AG09309 (cell line): Measurements from ENCODE around the gene TPRN.

Experiments
- DNase-seq: peaks from one replicate; pipeline ENCODE4 v3.0.0-alpha.2; 2010; ENCODE audit warnings: low read depth
- H3K4me3 ChIP-seq: 2 replicates; pipeline ENCODE4 v1.5.1; 2011; ENCODE audit warnings: mild to moderate bottlenecking, low read depth, low read length, moderate library complexity; ENCODE audit not compliant: control insufficient read depth
- TF ChIP-seq, protein P1 (sequence below): IDR thresholded peaks from 2 replicates; pipeline ENCODE4 v1.5.1; 2011; ENCODE audit warnings: mild to moderate bottlenecking, low read depth, low read length, inconsistent platforms; ENCODE audit not compliant: insufficient read depth, control insufficient read depth; ENCODE audit errors: missing control alignments

Gene TPRN

DNA sequence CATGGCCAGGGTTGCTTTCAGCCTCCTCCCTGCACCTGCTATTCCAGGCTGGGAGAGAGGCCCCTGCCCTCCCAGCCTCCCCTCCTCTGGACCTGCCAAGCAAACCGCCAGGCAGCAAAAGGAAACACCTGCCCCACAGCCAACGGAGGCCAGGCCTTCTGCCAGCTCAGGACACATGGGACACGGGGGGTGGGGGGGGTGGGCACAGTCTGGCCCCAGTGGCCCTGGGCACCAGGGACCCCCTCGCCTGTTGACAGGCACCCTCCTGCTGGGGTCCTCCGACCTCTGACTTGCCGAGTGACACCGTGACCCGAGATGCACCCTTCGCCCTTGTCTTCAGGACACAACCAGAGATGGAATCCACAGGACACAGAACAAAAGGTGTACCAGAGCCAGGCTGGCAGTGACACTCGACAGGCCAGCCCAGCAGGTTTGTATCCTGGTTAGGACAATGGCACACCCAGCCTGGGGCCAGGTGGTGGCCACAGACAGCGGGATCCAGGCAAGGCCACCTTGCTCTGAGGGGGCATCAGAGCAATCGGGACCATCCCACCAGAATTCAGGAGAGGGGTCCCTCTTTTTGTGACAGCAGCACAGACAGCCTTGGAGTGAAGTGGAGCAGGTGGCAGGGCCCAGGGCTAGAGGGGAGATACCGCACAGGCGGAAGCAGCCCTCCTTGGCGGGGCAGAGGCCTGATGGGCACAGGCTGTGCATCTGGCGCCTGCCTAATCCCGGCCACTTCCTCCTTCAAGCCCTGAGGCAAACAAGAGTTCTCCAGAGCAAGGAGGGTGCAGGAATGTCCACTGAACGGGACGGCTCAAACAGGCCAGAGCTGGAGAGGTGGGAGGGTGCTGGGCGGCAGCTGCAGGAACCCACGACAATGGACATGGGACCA, 27.4 kb downstream of the TPRN start:
- TF ChIP-seq, protein P1, sequence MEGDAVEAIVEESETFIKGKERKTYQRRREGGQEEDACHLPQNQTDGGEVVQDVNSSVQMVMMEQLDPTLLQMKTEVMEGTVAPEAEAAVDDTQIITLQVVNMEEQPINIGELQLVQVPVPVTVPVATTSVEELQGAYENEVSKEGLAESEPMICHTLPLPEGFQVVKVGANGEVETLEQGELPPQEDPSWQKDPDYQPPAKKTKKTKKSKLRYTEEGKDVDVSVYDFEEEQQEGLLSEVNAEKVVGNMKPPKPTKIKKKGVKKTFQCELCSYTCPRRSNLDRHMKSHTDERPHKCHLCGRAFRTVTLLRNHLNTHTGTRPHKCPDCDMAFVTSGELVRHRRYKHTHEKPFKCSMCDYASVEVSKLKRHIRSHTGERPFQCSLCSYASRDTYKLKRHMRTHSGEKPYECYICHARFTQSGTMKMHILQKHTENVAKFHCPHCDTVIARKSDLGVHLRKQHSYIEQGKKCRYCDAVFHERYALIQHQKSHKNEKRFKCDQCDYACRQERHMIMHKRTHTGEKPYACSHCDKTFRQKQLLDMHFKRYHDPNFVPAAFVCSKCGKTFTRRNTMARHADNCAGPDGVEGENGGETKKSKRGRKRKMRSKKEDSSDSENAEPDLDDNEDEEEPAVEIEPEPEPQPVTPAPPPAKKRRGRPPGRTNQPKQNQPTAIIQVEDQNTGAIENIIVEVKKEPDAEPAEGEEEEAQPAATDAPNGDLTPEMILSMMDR, result no peak
- H3K4me3 ChIP-seq, result no peak overlapping the region
- no peak for DNase-seq

DNA sequence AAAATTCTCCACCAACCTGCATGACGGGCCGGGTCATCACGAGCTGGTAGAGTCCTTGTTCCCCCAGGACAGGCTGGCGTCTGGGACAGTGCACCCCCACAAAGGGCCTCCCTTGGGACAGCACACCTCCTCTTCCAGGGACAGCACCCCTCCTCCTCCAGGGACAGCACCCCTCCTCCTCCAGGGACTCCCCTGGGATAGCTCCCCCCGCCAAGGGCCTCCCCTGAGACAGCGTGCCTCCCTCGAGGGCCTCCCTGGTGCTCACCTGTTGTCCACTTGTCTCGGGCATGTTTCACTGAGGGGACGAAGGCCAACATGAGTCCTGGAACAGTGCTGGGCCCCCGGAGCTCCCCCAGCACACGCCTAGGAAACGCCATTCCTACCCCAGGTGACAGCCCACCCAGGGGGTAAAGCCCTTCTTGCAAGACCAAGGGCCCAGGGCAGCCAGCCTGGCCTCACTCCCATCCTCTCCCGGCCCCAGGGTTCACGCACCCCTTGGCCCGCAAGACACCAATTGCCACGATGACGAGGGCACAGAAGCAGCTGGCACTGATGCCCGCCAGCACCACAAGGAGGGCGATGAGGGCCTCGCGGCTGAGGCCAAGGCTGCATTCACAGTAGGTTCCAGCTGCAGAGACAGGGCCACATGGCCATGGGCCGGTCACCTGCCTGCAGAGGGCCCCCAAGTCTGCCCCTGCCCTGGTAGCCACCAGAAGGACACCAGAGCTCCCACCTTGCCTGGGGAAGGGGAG, 29.2 kb downstream of the TPRN start:
- H3K4me3 ChIP-seq, result no peak overlapping the region
- TF ChIP-seq, protein P1, result no peak
- no peak for DNase-seq

DNA sequence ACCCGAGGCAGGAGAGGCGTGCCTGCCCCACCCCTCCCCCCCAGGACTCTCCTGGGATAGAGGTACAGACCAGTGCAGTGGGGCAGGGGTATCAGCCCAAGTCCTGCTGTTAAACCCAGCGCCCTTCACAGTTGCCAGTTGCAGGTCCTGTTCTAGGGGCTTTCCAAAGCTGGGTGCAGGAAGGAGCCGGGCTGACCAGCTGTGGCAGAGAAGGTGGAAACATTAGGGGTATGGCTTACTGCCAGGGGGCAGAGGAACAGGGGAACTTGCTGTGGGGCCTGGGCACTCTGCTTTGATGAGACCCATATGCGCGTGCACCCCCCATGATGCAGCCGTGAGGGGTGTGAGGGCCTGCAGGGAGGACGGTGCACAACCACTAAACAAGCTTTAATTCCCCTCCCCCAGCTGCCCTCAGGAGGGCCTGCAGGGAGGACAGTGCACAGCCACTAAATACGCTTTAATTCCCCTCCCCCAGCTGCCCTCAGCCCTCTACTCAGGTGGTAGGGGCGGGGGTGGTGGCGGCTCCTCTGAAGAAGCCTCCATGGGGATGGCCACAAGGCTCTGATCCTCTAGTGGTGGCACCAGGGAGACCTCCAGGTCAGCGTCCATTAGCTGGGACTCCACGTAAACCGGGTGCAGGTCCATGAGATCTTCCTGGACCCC, 29.9 kb downstream of the TPRN start:
- DNase-seq, result no peak
- no peak overlapping the region for H3K4me3 ChIP-seq
- TF ChIP-seq, protein P1, result no peak

DNA sequence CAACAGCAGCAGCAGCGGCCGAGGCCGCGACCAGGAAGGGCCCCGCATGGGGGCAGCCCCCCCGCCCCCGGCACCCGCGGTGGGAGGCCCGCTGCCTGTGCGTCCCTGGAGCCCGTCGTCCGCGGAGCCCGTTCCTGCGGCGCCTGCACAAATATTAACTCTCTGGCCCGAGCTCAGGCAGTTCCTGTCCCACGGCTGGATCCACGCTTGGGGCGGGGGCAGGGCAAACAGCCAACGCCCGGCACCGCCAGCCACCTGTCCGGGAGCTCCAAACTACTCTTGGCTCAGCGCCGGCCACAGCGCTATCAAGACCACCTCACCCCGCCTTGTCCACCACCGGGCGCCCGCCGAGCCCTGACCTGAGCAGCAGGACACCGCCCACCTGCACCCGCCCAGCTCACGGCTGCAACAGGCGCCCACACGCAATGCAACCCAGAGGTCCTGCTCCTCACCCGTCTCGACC, 30.6 kb downstream of the TPRN start, which contains the start of gene LRRC26:
Gene LRRC26, minus strand, starts transcription at position 156 of the 463 bp plus-strand sequence. Its CDS starts 108 bp downstream, at position 48.
- TF ChIP-seq, protein P1, result no peak
- DNase-seq, result no peak
- no peak within 1 kb of the TSS for H3K4me3 ChIP-seq

DNA sequence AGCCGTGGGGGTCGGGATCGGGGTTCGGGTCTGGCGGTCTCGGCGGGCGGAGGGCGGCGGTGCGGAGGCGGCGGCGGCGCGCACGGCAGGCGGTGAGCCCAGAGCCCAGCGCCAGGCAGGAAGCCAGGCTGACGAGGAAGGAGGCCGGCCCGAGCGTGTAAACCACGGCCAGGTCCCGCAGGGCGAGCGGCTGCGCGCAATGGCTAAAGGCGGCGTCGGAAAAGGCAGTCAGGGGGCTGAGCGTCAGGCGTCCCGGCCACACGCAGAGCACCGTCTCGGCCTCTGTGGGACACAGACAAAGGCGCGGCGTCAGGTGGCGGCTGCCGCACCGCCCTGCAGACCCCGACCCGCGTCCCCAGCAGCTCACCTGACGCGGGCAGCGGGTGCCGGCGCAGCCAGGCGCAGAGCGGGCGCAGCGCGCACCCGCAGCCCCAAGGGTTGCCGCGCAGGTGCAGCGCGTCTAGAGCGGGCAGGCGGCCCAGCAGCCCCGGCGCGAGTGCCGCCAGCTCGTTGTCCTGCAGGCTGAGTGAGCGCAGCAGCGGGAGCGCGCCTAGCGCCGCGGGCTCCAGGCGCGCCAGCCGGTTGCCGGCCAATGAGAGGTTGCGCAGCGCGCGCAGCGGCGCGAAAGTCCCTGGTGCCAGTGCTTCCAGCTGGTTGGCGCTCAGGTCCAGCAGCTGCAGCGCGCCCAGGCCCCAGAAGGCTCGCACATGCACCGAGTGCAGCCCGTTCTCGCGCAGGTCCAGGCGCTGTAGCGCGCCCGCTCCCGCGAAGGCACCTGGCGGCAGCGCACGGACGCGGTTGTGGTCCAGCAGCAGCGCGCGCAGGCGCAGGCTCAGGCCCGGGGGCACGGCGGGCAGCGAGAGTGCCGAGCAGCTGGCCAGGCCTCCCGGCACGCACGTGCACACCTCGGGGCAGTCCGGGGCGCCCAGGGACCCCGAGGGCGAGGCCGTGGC, 31.4 kb downstream of the TPRN start:
- no peak for DNase-seq
- no peak overlapping the region for H3K4me3 ChIP-seq
- TF ChIP-seq, protein P1, result no peak
